GM23248 (cell line): ENCODE data around the gene SYT2. TPM values are rescaled to one million over a fixed set of nuclear protein-coding genes. Genes with fewer than 3 reads are reported as not detected.

Experiments used
- DNase-seq: peaks from one replicate; pipeline ENCODE4 v3.0.0-alpha.2; 2015
- H2AFZ ChIP-seq: fragments of 200-600 bp; sonication (generic); 2 replicates; pipeline ENCODE4 v1.6.1; 2016; ENCODE audit warnings: antibody characterized with exemption
- H3F3A ChIP-seq: fragments of 200-600 bp; sonication (generic); 2 replicates; pipeline ENCODE4 v1.6.1; 2016; ENCODE audit warnings: mild to moderate bottlenecking, antibody characterized with exemption, mixed run types; ENCODE audit not compliant: insufficient read depth
- H3K27ac ChIP-seq: fragments of 200-600 bp; sonication (generic); 2 replicates; pipeline ENCODE4 v1.5.1; 2016; ENCODE audit warnings: mild to moderate bottlenecking
- H3K27me3 ChIP-seq: fragments of 200-600 bp; sonication (generic); replicated peaks from 2 replicates; pipeline ENCODE4 v1.6.1; 2016; ENCODE audit warnings: mild to moderate bottlenecking; ENCODE audit not compliant: insufficient read depth
- H3K36me3 ChIP-seq: fragments of 200-600 bp; sonication (generic); 2 replicates; pipeline ENCODE4 v1.6.1; 2016; ENCODE audit warnings: low read depth, mild to moderate bottlenecking
- H3K4me1 ChIP-seq: fragments of 200-600 bp; sonication (generic); 2 replicates; pipeline ENCODE4 v1.6.1; 2016; ENCODE audit warnings: mild to moderate bottlenecking; ENCODE audit not compliant: insufficient read depth
- H3K4me2 ChIP-seq: fragments of 200-600 bp; sonication (generic); one replicate; pipeline ENCODE4 v1.6.1; 2016; ENCODE audit warnings: mild to moderate bottlenecking; ENCODE audit not compliant: unreplicated experiment
- H3K4me3 ChIP-seq: fragments of 200-600 bp; sonication (generic); 2 replicates; pipeline ENCODE4 v1.5.1; 2016; ENCODE audit warnings: mild to moderate bottlenecking
- H3K79me2 ChIP-seq: fragments of 200-600 bp; sonication (generic); 2 replicates; pipeline ENCODE4 v1.6.1; 2016; ENCODE audit warnings: mild to moderate bottlenecking; ENCODE audit not compliant: insufficient read depth
- H3K9ac ChIP-seq: fragments of 200-600 bp; sonication (generic); 2 replicates; pipeline ENCODE4 v1.6.1; 2016; ENCODE audit warnings: mild to moderate bottlenecking
- H3K9me2 ChIP-seq: fragments of 200-600 bp; sonication (generic); 2 replicates; pipeline ENCODE4 v1.6.1; 2016; ENCODE audit warnings: mixed run types, mild to moderate bottlenecking, moderate library complexity; ENCODE audit not compliant: insufficient read depth
- H3K9me3 ChIP-seq: fragments of 200-600 bp; sonication (generic); one replicate; pipeline ENCODE4 v1.6.1; 2017; ENCODE audit warnings: low read depth
- H4K20me1 ChIP-seq: fragments of 200-600 bp; sonication (generic); 2 replicates; pipeline ENCODE4 v1.6.0; 2016; ENCODE audit not compliant: insufficient read depth
- EZH2 ChIP-seq: fragments of 200-600 bp; sonication (generic); IDR thresholded peaks from 2 replicates; pipeline ENCODE4 v1.6.1; 2018; ENCODE audit warnings: antibody characterized with exemption, mild to moderate bottlenecking; ENCODE audit not compliant: insufficient read depth, poor library complexity, severe bottlenecking
- EZH2phosphoT487 ChIP-seq: fragments of 200-600 bp; sonication (generic); IDR thresholded peaks from 2 replicates; pipeline ENCODE4 v1.6.1; 2018; ENCODE audit warnings: antibody characterized with exemption, moderate library complexity, mild to moderate bottlenecking, low read depth; ENCODE audit not compliant: insufficient read depth
- WGBS, 2 experiments: methylation state at CpG; one replicate each; pipeline ENCODE4 v1.1.6; 2015 to 2017; ENCODE audit warnings: low lambda C conversion rate in 2 of 2, low coverage in 1 of 2; ENCODE audit errors: missing lambda C conversion rate in 2 of 2; 5-methylcytosine and 5-hydroxymethylcytosine counted together
- in situ Hi-C: fragments of 300-500 bp; cut with MboI; formaldehyde crosslinking; loops from 2 replicates; pipeline ENCODE4 v1.15.0; 2020
- polyA plus RNA-seq: library from polyadenylated mRNA; unstranded; fragments of >200 nt; fragmentation: Nextera tagmentation; extraction: Ambion mirVana; gene quantifications from 2 replicates; pipeline ENCODE4 v1.2.1, GENCODE V29; 2016
- total RNA-seq: library from RNA; depleted of rRNA; stranded (reverse); fragments of >200 nt; shearing (Covaris generic); gene quantifications from 2 replicates; pipeline ENCODE4 v1.2.3, GENCODE V29; 2014

Gene SYT2
- total and polyA plus RNA-seq, 2 experiments from 2014 or later: 0.05 TPM; not detected in 1

DNA sequence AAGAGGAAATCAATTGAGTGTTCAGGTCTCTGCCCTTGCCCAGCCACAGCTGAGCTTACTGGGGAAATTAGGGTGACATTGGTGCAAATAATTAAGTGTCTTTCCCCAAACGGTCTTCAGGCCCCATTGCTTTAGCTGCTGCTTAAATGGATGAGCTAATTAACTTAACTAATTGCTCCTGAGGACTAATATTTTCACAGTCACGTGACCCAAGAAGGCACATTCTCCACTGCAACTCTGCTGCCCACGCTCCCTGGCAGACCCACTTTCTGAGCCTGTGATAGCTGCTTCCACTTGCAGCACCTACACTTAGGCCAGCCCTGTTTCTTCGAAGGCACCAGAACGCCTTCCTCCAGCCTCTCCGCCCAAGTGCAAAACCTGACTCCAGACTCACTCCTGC is 56.2 kb downstream of the SYT2 start:
- Histone ChIP-seq H3K27me3 (peaks cover 36% of the 10 kb centered on the region), H4K20me1 (no peaks in the 10 kb centered on the region), H3K36me3 (no peaks in the 10 kb centered on the region), H3K79me2 (no peaks in the 10 kb centered on the region), H2AFZ (no peak overlapping the region), H3K4me3 (no peak overlapping the region), H3K4me2 (no peak overlapping the region), H3K9ac (no peak overlapping the region), H3K4me1 (no peaks in the 10 kb centered on the region), H3K9me2 (no peaks in the 10 kb centered on the region), H3K9me3 (no peaks in the 10 kb centered on the region), H3K27ac (no peak overlapping the region), H3F3A (no peaks in the 10 kb centered on the region)
- no peak for DNase-seq
- 51 to 57% methylated on average over 6 of the region's 6 CpGs for WGBS, 2 experiments
- in situ Hi-C loops: no loop called here
- TF ChIP-seq EZH2phosphoT487 (no peak), EZH2 (no peak)

DNA sequence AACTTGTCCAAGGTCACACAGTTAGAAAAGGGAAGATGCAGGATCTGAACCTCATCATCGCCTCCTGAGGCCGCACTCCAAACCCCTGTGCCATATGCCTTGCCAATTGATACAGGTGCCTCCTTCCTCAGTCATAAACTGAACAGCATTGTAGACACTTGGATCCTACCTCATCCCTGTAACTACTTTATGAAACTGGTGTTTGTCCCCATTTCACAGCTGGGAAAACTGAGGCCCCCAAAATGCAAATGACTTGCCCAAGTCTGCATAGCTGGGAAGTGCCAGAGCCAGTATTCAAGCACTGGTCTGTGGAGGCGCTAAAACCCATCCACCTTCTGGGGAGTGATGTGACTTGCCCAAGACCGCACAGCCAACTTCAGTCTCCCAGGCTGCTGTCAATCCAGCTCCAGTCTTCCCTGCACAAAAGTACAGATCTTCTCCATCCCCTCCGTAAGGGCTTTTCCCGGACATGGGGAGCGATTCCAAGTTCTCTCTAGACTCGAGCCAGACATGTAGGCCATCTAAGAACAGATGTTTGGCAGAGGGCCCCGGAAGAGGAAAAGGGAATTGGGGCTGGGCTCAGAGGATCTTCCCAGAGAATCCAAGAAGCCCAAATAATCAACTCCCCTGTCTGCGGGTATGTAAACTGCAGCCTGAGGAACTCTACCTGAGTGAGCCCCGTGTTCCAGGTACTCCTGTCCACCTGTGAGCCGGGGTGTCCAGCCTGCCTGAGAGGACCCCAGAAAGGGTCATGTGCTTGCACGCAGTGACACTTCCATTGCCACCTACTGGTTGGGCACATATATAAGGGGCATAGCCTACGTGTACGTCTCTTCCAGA is 60.5 kb downstream of the SYT2 start:
- 35 to 38% methylated on average over 15 of the region's 15 CpGs for WGBS, 2 experiments

DNA sequence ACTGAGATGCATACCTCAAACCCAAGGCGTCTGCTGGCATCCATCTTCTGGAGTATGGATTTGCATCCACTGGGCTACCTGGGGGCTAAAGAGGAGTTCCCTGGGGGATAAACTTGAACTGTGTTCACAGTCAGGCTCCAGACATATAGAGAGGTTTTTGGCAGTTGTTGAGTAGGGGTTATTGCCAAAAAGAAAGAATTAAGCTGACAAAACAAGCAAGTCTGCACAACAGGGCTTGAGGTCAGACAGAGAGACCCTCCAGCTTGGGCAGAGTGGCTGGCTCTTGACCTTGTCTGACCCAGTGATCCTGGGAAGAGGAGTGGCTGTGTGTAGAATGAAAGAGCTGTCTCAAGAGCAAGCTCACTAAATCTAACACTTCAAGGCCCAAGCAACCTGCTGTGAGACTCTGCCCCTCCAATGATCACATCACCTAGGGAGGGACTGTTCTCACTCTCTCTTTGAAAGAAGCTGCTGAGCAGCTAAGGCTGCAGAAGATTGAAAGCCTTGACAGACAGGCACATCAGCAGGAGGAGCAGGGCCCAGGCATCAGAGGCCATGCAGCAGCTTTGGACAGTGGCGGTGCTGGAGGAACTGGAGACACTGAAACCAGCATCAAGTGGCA is 61.5 kb downstream of the SYT2 start:
- no peak overlapping the region for H3K4me2 ChIP-seq
- H3K27ac ChIP-seq: no peak overlapping the region
- no peak overlapping the region for H2AFZ ChIP-seq
- H3K4me1 ChIP-seq: no peaks in the 10 kb centered on the region
- H3K79me2 ChIP-seq: no peaks in the 10 kb centered on the region
- no peaks in the 10 kb centered on the region for H3K9me2 ChIP-seq
- whole genome bisulfite sequencing, 2 experiments: 57 to 67% methylated on average over 2 of the region's 2 CpGs
- H3F3A ChIP-seq: no peaks in the 10 kb centered on the region
- no peak for DNase-seq
- in situ Hi-C loops: no loop called here
- TF ChIP-seq EZH2phosphoT487 (no peak), EZH2 (no peak)
- H3K9ac ChIP-seq: no peak overlapping the region
- no peaks in the 10 kb centered on the region for H4K20me1 ChIP-seq
- no peak overlapping the region for H3K4me3 ChIP-seq
- peaks cover 45% of the 10 kb centered on the region for H3K27me3 ChIP-seq
- H3K36me3 ChIP-seq: no peaks in the 10 kb centered on the region
- H3K9me3 ChIP-seq: no peaks in the 10 kb centered on the region

More for the DNA sequence above, 60.5 kb downstream of the SYT2 start:
- Histone ChIP-seq H3K27ac (no peak overlapping the region), H3K27me3 (peaks cover 37% of the 10 kb centered on the region), H3K9me2 (no peaks in the 10 kb centered on the region), H3K4me2 (no peak overlapping the region), H3F3A (no peaks in the 10 kb centered on the region), H3K9me3 (no peaks in the 10 kb centered on the region), H3K79me2 (no peaks in the 10 kb centered on the region), H3K4me1 (no peaks in the 10 kb centered on the region), H4K20me1 (no peaks in the 10 kb centered on the region), H3K36me3 (no peaks in the 10 kb centered on the region), H3K4me3 (no peak overlapping the region), H3K9ac (no peak overlapping the region), H2AFZ (no peak overlapping the region)
- TF ChIP-seq EZH2phosphoT487 (no peak), EZH2 (no peak)
- peak; percentile 7 for DNase-seq
- in situ Hi-C loops: no loop called here

DNA sequence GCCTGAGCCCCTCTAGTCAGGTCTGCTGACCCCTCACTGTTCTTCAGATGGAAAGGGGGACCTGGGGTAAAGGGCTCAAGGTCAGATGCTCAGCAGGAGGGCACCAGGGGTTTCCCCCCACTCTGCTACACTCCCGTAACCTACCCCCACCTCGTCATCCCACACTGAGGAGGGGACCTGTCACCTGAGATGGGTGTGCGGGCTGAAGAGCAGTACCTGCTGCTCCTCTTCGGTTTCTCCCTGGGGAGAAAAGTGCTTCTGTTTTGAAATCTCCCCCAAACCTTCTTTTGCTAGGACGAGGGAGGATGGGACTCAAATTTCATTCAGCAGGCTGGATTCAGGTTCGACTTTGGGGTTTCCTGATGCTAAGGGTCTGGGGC is 65.2 kb downstream of the SYT2 start:
- Histone ChIP-seq H2AFZ (no peak overlapping the region), H3K4me3 (no peak overlapping the region), H3K27me3 (peaks cover 73% of the 10 kb centered on the region), H3K9ac (no peak overlapping the region), H3K27ac (no peak overlapping the region), H4K20me1 (no peaks in the 10 kb centered on the region), H3K9me3 (no peaks in the 10 kb centered on the region), H3K9me2 (no peaks in the 10 kb centered on the region), H3K79me2 (no peaks in the 10 kb centered on the region), H3K36me3 (no peaks in the 10 kb centered on the region), H3K4me1 (no peaks in the 10 kb centered on the region), H3K4me2 (no peak overlapping the region), H3F3A (no peaks in the 10 kb centered on the region)
- TF ChIP-seq EZH2 (no peak), EZH2phosphoT487 (no peak)
- DNase-seq: no peak
- in situ Hi-C loops: no loop called here
- WGBS, 2 experiments: 42 to 50% methylated on average over 6 of the region's 6 CpGs
